K562 (cell line): ENCODE data around the gene COMMD10. TPM values are rescaled to one million over a fixed set of nuclear protein-coding genes. Genes with fewer than 3 reads are reported as not detected.

Source experiments
- ATAC-seq: fragments of 200-7000 bp; cut with Tn5 transposase; 3 replicates; pipeline ENCODE4 v1.9.1; 2020; ENCODE audit warnings: moderate library complexity
- BruUV-seq: library from RNA; stranded (reverse); fragments of 400-500 nt; replicated peaks from 2 replicates; lab custom pipeline; 2021; lab: Mats Ljungman, UMichigan
- CTCF ChIA-PET: fragments of 300-600 bp; formaldehyde crosslinking; extraction: SDS; loops from one replicate; lab custom pipeline; 2021; ENCODE audit warnings: low intra/inter-chr PET ratio; lab: Yijun Ruan, JAX
- POLR2A ChIA-PET: fragments of 300-600, 350-650 bp; sonication (Branson Sonifier 250); formaldehyde crosslinking; extraction: SDS; loops from one replicate; lab custom pipeline; 2021; ENCODE audit warnings: antibody characterized with exemption, inconsistent platforms; lab: Yijun Ruan, JAX
- DNase-seq, 4 experiments: peaks; one replicate each; pipeline versions ENCODE4 v3.0.0 to v3.0.0-alpha.2; 2011 to 2018; ENCODE audit warnings: low spot score in 3 of 4, mixed read lengths in 3 of 4; ENCODE audit errors: extremely low read depth in 1 of 4
- FAIRE-seq: peaks from 2 replicates; lab custom pipeline; 2011; peaks lifted over from hg19 to GRCh38; lab: Jason Lieb, UNC
- H2AFZ ChIP-seq: 2 replicates; pipeline ENCODE4 v1.6.0; 2011; ENCODE audit warnings: low read depth, low read length, control low read depth, inconsistent platforms
- H3K27ac ChIP-seq: fragments of 200-600 bp; 3 replicates; pipeline ENCODE4 v1.8.0; 2011; ENCODE audit warnings: low read depth, mild to moderate bottlenecking, control low read depth, inconsistent platforms, low read length, moderate library complexity, mixed read lengths; ENCODE audit errors: extremely low read depth
- H3K27me3 ChIP-seq, 2 experiments: fragments of 300-600 bp in 1 of 2; 2 replicates in 1 of 2; 3 replicates in 1 of 2; pipeline versions ENCODE4 v1.6.0 to v1.8.0; 2011; ENCODE audit warnings: inconsistent platforms in 2 of 2, low read length in 2 of 2, mild to moderate bottlenecking in 1 of 2, mixed read lengths in 1 of 2, moderate library complexity in 1 of 2; ENCODE audit not compliant: control insufficient read depth in 2 of 2, insufficient read depth in 2 of 2
- H3K36me3 ChIP-seq: fragments of 300-600 bp; 3 replicates; pipeline ENCODE4 v1.8.0; 2011; ENCODE audit warnings: mild to moderate bottlenecking, low read length, inconsistent platforms; ENCODE audit not compliant: control insufficient read depth, insufficient read depth
- H3K4me1 ChIP-seq, 2 experiments: fragments of 200-600 bp in 1 of 2; replicated peaks in 1 of 2; 2 replicates in 1 of 2; 3 replicates in 1 of 2; pipeline versions ENCODE4 v1.5.1 to v1.8.0; 2011; ENCODE audit warnings: inconsistent platforms in 2 of 2, low read length in 2 of 2, mild to moderate bottlenecking in 1 of 2, mixed read lengths in 1 of 2, moderate library complexity in 1 of 2; ENCODE audit not compliant: control insufficient read depth in 2 of 2, insufficient read depth in 2 of 2
- H3K4me2 ChIP-seq: 2 replicates; pipeline ENCODE4 v1.6.1; 2011; ENCODE audit warnings: low read length, control low read depth, inconsistent platforms, mixed read lengths; ENCODE audit not compliant: insufficient read depth
- H3K4me3 ChIP-seq: fragments of 200-600 bp; sonication (generic), shearing (Covaris generic); 2 replicates; pipeline ENCODE4 v1.5.1; 2016; ENCODE audit warnings: control low read depth, inconsistent platforms
- H3K79me2 ChIP-seq: fragments of 200-600 bp; 3 replicates; pipeline ENCODE4 v1.8.0; 2011; ENCODE audit warnings: low read length, inconsistent platforms; ENCODE audit not compliant: control insufficient read depth, insufficient read depth
- H3K9ac ChIP-seq, 2 experiments: 2 replicates each; pipeline versions ENCODE4 v1.6.0 to v1.6.1; 2011; ENCODE audit warnings: low read depth in 2 of 2, low read length in 2 of 2, control low read depth in 1 of 2, inconsistent platforms in 1 of 2, mild to moderate bottlenecking in 1 of 2, mixed read lengths in 1 of 2; ENCODE audit not compliant: insufficient read depth in 1 of 2
- H3K9me1 ChIP-seq: one replicate; pipeline ENCODE4 v1.6.0; 2011; ENCODE audit warnings: inconsistent platforms, mild to moderate bottlenecking, low read length, moderate library complexity; ENCODE audit not compliant: control insufficient read depth, insufficient read depth
- H3K9me3 ChIP-seq: replicated peaks from 2 replicates; pipeline ENCODE4 v1.5.1; 2011; ENCODE audit warnings: low read depth, low read length, inconsistent platforms; ENCODE audit not compliant: control insufficient read depth, insufficient read depth
- H4K20me1 ChIP-seq: replicated peaks from 2 replicates; pipeline ENCODE4 v1.6.1; 2011; ENCODE audit warnings: low read length, inconsistent platforms, mixed read lengths; ENCODE audit not compliant: control insufficient read depth, insufficient read depth
- ATF7 ChIP-seq: fragments of 450-650 bp; IDR thresholded peaks from 2 replicates; pipeline ENCODE4 v1.7.1; 2014; ENCODE audit warnings: mild to moderate bottlenecking, moderate library complexity
- FOXJ2 ChIP-seq: fragments of 200-800 bp; sonication (Bioruptor generic); IDR thresholded peaks from 2 replicates; pipeline ENCODE4 v1.6.1; 2016; ENCODE audit warnings: missing genetic modification characterization, missing compliant biosample characterization
- WGBS: fragments of 100-300 bp; shearing (Covaris generic); methylation state at CpG from one replicate; pipeline ENCODE4 v1.1.6; 2016; ENCODE audit warnings: low coverage, mixed read lengths; ENCODE audit not compliant: insufficient coverage; ENCODE audit errors: missing lambda C conversion rate; 5-methylcytosine and 5-hydroxymethylcytosine counted together
- in situ Hi-C: fragments of 300-500 bp; cut with MboI; formaldehyde crosslinking; loops from 4 replicates; pipeline ENCODE4 v1.15.0; 2018; ENCODE audit warnings: inconsistent platforms, mixed read lengths
- intact Hi-C: fragments of 100-400 bp; cut with micrococcal nuclease; formaldehyde crosslinking; loops from 2 replicates; pipeline ENCODE4 v1.14.2; 2022
- polyA plus RNA-seq, 8 experiments: library from polyadenylated mRNA; depleted of rRNA in 4 of 8; stranded (reverse) in 5 of 8; unstranded in 3 of 8; fragments of >200 nt; fragmentation: Nextera tagmentation in 2 of 8; fragmentation: Illumina TruSeq in 1 of 8; extraction: Ambion mirVana in 2 of 8; extraction: Trizol in 1 of 8; gene quantifications; 2 replicates each; pipeline versions ENCODE4 v1.2.1 to v1.2.3, GENCODE V29; 2011 to 2014; ENCODE audit warnings: inconsistent platforms in 1 of 8, missing spikeins in 1 of 8
- total RNA-seq, 7 experiments: library from RNA; depleted of rRNA in 6 of 7; stranded (reverse); fragments of >200 nt in 6 of 7; fragmentation: Illumina TruSeq in 2 of 7; extraction: Trizol in 2 of 7; gene quantifications; 2 replicates each; pipeline versions ENCODE4 v1.2.1 to v1.2.3, GENCODE V29; 2011 to 2021; ENCODE audit warnings: low replicate concordance in 1 of 7
- TF ChIP-seq, protein P1 (sequence below), 3 experiments: fragments of 200-800 bp in 1 of 3; fragments of 250-450 bp in 1 of 3; fragments of 450-650 bp in 1 of 3; sonication (Bioruptor Pico) in 1 of 3; sonication (Bioruptor generic) in 1 of 3; formaldehyde crosslinking in 1 of 3; IDR thresholded peaks; 2 replicates each; pipeline versions ENCODE4 v1.6.1 to v1.8.0; 2016 to 2022; ENCODE audit warnings: mild to moderate bottlenecking in 2 of 3, missing genetic modification characterization in 2 of 3, missing compliant biosample characterization in 1 of 3, moderate library complexity in 1 of 3

COMMD10 gene
- total and polyA plus RNA-seq, 9 of the 15 experiments (the other 6 are each of a cell fraction or from before 2014, with no cell fraction given): 17.9 to 101 (median 28.0) TPM

DNA sequence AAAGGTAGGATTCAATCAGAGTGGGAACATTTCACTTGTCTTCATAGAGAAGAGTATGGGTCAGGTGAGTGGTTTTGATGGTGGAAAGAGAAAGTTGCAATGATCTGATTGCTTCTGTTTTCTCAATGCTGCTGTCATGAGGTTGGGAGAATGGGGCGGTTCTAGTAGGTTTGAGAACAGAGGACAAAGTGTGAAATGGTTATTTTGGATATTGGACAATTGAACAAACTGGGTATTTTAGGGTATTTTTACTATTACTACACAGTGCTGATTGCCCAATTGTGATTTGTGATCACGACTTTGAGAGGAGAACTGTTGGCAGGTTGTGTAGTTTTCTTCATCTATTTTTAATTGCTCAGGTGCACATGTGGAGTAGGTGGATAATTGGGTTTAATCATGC lies 60.2 kb downstream of the COMMD10 start (continued):
- TF ChIP-seq, protein P1, sequence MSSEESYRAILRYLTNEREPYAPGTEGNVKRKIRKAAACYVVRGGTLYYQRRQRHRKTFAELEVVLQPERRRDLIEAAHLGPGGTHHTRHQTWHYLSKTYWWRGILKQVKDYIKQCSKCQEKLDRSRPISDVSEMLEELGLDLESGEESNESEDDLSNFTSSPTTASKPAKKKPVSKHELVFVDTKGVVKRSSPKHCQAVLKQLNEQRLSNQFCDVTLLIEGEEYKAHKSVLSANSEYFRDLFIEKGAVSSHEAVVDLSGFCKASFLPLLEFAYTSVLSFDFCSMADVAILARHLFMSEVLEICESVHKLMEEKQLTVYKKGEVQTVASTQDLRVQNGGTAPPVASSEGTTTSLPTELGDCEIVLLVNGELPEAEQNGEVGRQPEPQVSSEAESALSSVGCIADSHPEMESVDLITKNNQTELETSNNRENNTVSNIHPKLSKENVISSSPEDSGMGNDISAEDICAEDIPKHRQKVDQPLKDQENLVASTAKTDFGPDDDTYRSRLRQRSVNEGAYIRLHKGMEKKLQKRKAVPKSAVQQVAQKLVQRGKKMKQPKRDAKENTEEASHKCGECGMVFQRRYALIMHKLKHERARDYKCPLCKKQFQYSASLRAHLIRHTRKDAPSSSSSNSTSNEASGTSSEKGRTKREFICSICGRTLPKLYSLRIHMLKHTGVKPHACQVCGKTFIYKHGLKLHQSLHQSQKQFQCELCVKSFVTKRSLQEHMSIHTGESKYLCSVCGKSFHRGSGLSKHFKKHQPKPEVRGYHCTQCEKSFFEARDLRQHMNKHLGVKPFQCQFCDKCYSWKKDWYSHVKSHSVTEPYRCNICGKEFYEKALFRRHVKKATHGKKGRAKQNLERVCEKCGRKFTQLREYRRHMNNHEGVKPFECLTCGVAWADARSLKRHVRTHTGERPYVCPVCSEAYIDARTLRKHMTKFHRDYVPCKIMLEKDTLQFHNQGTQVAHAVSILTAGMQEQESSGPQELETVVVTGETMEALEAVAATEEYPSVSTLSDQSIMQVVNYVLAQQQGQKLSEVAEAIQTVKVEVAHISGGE (CRISPR knock-in tag; IDR thresholded peaks at IDR 0.05): no peak

DNA sequence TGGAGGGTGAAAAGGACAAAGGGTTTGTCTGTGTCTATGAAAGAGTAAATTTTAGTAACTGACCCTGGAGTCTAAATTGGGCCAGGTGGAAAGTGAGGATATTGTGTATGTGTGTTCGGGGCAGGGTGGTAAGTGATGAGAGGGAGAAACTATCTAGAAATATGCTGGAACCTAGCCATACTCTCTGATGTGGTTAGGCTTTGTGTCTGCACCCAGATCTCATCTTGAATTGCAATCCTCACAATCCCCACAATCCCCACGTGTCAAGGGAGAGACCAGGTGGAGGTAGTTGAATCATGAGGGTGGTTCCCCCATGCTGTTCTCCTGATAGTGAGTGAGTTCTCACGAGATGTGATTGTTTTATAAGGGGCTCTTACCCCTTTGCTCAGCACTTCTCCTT lies 60.6 kb downstream of the COMMD10 start:
- Histone ChIP-seq H3K27me3 (no peaks in the 10 kb centered on the region), H3K79me2 (no peaks in the 10 kb centered on the region), H3K4me1 (no peaks in the 10 kb centered on the region), H3K4me3 (no peak overlapping the region), H3K9me1 (no peaks in the 10 kb centered on the region), H4K20me1 (no peaks in the 10 kb centered on the region), H3K27ac (no peak overlapping the region), H3K4me2 (no peak overlapping the region), H2AFZ (no peak overlapping the region), H3K36me3 (no peaks in the 10 kb centered on the region), H3K9ac (no peak overlapping the region), H3K9me3 (no peaks in the 10 kb centered on the region)
- ATAC-seq: no peak
- intact Hi-C loops (no loop called here), in situ Hi-C loops (loop anchor here (25.0 kb wide), 1 partner anchor 792 kb away; no protein-coding TSS in a partner anchor)
- ChIA-PET POLR2A (no interaction called here), CTCF (no interaction called here)
- DNase-seq: no peak
- no peak for TF ChIP-seq ATF7
- no peak for TF ChIP-seq FOXJ2 (tag)
- no peak for FAIRE-seq
- BruUV-seq: no TSS peak
- WGBS: 18% methylated on average over 3 of the region's 3 CpGs
